HG03060 (cell line): ENCODE measurements around the gene LRRC73.
"Not testable (repeated sequence)": the region's sequence is repeated elsewhere in the genome, so short reads cannot be mapped to it uniquely, and the experiment has no call there.

Experiments used
- ATAC-seq: cut with Tn5 transposase; IDR thresholded peaks from one replicate; pipeline ENCODE4 v1.9.1; 2021; ENCODE audit warnings: low read depth, moderate number of reproducible peaks; ENCODE audit not compliant: unreplicated experiment

LRRC73 gene

DNA sequence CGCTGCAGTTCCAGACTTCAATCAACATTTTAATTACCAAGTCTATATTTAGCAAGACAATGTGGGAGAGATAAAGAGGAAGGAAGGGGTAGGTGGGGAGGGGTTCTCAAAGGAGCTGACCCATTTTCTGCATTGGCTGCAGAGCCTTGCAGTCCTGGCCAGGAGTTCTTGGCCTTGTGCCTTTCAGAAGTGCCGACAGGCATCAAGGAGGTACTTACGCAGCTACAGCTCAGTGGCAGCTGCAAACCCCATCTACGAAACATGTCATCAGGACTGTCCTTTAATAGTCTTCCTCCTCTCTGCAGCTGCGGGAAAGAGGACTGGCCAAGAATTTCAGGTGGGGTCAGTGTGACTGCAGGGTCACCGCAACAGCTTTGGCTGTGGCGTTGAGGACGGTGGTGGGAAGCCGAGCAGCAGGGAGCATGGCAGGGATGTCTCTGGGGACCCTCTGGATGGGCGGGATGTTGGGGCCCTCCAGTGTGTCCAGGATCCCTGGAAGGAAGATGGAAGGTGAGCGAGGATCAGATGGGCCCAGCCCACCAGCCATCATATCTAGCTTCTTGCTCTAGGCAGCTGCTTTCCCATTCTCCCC is 1.8 kb upstream of the LRRC73 start:
- no peak for ATAC-seq

- no peak for ATAC-seq
Observed at GRCh38 chr6:43510827-43511163, 649 bp upstream of the LRRC73 start.

DNA sequence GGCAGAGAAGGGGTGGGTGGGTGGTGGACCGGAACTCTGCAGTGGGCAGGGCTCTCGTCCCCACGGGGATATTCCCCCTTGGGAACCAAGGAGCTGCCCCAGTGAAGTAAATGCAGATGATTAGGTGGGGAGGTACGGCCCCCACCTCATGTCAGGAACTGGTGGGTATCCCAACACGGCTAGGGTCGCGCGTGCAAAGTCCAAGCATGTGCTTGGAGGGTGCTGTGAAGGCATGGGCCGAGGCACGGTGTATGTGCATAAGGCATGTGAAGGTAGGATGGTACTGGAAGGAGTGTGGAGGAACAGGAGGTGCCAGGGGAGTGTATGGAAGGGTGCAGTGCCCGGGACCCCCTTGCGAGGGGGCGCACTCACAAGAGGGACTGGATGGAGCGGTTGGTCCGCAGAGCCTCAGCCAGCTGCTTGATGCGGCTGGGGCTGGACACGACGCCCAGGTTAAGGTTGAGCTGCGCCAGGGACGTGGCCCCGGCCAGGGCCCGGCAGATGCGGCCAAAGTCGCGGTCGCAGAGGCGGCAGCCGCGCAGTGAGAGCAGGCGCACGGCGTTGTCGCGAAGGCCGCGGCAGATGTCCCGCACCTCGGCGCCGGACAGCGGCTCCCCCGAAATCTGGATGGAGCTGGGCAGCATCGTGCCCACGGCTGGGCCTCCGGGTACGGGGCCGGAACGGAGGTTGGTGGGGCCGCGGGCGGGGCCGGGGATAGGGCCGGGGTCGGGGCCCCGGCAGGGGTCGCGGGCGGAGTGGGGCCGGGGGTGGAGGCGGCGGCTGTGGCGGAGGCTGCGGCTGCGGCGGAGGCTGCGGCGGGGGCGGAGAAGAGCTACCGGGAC is 783 bp downstream of the LRRC73 start:
- ATAC-seq: no peak

GRCh38 chr6:43508481-43509141 is 1.5 kb downstream of the LRRC73 start:
- ATAC-seq: no peak

GRCh38 chr6:43506667-43507471 is 3.3 kb downstream of the LRRC73 start:
- ATAC-seq: no peak

- no peak for ATAC-seq
Observed at GRCh38 chr6:43506171-43506570, 4.0 kb downstream of the LRRC73 start.

DNA sequence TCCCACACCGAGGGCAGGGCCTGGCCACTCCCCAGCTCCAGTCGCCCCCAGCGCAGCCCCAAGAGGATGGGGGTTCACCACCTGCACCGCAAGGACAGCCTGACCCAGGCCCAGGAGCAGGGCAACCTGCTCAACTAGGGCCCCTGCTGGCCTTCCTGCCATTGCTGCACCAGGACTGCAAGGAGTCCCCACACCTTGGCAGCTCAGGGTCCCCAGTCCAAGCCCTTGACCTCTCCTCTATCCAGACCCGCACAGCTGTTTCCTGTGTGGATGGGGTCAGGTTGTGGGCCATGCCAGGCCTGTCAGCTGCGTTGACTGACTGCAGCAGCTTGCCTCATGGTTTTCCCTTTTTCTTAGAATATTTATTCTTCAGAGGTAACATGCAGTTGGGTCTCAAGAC is 4.4 kb downstream of the LRRC73 start:
- no peak for ATAC-seq

DNA sequence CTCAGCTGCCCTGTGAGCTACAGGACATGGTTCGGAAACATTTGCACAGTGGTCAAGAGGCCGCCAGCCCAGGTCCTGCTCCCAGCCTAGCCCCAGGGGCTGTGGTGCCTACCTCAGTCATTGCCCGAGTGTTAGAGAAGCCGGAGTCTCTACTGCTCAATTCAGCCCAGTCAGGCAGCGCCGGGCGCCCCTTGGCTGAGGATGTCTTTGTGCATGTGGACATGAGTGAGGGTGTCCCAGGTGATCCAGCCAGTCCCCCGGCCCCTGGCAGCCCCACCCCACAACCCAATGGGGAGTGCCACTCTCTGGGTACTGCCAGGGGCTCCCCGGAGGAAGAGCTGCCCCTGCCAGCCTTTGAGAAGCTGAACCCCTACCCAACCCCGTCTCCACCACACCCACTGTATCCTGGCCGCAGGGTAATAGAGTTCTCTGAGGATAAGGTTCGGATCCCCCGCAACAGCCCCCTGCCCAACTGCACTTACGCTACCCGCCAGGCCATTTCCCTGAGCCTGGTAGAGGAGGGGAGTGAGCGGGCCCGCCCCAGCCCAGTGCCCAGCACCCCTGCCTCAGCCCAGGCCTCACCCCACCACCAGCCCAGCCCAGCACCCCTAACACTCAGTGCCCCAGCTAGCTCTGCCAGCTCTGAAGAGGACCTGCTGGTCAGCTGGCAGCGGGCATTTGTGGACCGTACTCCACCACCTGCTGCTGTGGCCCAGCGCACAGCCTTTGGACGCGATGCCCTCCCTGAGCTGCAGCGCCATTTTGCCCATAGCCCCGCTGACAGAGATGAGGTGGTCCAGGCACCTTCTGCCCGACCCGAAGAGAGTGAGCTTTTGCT is 5.2 kb downstream of the LRRC73 start:
- no peak for ATAC-seq

GRCh38 chr6:43503443-43503842 is 6.7 kb downstream of the LRRC73 start:
- no peak for ATAC-seq

DNA sequence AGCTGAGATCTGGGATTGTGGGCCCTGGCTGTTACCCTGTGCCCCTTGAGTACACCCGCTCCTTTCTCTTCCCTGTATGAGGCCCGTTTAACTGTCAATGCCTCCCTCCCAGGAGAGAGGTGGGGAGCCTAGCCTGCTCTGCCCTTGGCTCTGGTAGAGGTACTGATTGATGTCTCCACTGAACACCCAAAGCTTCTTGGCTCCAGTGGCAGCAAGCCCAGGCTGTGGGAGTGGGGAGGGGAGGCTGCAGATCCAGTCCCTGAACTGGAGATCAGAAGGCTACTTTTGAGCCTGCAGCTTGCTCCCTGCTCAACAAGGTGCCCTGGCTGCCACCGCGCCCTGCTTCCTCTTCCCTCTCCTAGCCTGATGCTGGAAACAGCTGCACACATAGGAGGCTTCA is 7.5 kb downstream of the LRRC73 start:
- ATAC-seq: no peak

- no peak for ATAC-seq
Observed at GRCh38 chr6:43500921-43501320, 9.2 kb downstream of the LRRC73 start.

DNA sequence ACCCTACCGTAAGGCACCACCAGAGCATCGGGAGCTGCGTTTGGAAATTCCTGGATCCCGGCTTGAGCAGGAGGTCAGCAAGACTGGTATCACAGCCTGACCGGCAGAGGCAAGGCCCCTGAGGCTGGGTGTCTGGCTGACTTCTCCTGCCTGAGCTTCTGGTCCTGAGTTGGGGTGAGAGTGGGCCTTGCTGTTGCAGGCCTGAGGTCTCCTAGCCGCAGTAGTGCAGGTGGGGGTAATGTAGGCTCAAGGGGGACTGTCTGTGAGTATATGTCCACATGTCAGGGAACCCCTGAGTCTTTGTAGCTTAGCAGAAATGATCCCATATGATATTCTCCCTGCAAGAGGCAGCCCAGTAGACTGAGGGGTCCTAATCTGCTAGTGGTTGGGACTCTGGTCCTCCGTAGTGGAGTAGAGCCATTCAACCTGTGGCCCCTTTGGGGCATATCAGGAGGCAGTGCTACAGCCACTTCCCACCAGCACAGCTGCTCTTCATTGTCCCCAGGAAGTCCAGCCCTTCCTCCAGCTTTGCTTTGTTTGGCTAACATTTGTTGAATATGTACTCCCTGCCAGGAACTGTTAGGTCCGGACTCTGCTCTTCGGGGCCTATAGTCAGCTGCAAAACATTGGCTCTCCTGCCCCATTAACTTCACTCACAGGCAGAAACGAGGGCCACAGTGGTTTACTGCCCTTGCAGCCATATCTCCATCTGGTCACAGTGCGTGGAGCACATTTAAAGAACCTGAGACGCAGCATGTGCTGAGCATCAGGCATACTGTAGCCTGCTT is 10.9 kb downstream of the LRRC73 start:
- ATAC-seq: no peak

DNA sequence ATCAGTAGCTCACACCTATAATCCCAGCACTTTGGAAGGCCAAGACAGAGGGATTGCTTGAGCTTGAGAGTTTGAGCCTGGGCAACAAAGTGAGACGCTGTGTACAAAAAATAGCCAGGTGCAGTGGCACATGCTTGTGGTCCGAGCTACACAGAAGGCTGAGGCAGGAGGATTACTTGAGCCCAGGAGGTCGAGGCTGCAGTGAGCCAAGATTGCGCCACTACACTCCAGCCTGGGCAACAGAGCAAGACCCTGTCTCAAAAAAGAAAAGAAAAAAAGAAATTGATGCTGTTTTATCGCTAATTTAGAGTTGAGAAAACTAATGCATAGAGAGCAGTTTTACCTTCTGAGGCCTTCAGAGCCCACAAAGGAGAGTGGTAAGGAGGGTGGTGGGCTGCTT is 11.9 kb downstream of the LRRC73 start:
- not testable (repeated sequence) for ATAC-seq

GRCh38 chr6:43497689-43498088 is 12.5 kb downstream of the LRRC73 start:
- ATAC-seq: no peak

- ATAC-seq: no peak
Observed at GRCh38 chr6:43497129-43497396, 13.1 kb downstream of the LRRC73 start.

DNA sequence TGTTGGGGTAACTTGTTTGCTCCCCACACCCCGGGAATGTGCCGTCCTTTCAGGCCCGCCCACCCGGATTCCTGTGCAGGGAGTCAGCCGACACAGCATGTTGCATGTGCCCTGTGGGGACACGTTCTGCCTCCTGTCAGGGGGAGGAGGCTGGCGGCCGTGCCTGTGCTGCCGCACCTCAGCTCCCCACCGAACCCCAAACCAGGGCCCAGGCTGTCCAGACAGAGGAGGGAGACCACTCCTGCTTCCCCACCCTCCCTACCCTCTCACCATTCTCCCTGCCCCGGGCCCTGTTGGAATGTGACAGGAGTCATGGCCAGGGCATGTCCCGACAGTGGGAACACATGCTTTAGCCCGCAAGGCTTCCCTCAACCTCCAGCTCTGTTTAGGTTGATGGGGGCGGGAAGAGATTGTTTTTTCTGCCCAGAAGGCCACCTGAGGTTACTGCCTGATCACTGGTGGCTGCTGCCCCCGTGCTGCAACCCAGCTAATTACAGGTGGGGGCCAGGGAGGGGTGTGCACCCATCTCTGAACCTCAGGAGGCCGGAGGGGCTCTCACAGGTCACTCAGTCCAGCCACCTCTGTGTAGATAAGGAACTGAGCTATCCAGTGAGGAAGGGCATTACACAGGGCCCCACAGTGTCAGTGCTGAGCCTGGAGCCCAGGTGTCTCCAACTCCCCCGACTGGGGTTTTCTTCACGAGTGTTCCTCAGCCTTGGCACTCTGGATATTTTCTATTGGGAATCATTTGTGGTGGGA is 13.6 kb downstream of the LRRC73 start:
- ATAC-seq: no peak

GRCh38 chr6:43495409-43495941 is 14.7 kb downstream of the LRRC73 start:
- ATAC-seq: no peak

DNA sequence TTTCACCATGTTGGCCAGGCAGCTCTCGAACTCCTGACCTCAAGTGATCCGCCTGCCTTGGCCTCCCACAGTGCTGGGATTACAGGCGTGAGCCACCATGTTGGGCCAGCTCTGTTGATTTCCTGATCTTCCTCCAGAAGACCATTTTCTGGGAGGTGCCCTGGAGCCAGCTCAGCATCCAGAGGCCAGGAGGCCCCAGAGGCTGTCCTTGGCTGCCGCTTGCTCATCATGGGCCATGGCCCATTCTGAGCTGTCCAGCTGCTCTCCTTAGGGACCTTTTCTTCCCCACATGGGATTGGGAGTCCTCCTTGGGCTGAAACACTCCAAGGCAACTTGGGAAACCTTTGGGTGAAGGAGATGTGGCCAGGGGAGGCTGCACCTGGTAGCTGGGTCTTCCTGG is 15.4 kb downstream of the LRRC73 start:
- no peak for ATAC-seq

- no peak for ATAC-seq
Observed at GRCh38 chr6:43494321-43494720, 15.8 kb downstream of the LRRC73 start.
